Left ventricle myocardium inferior (tissue), 1 donor: ENCODE data around the gene CMTM5. TPM values are rescaled to one million over a fixed set of nuclear protein-coding genes. Genes with fewer than 3 reads are reported as not detected.
"Not testable (repeated sequence)": the region's sequence is repeated elsewhere in the genome, so short reads cannot be mapped to it uniquely, and the experiment has no call there.

ENCODE experiments used
- DNase-seq: peaks from one replicate; pipeline ENCODE4 v3.0.0-alpha.2; 2020
- H3K27ac ChIP-seq: fragments of 200-600 bp; replicated peaks from 2 replicates; pipeline ENCODE4 v1.8.0; 2021
- H3K27me3 ChIP-seq: fragments of 200-600 bp; 2 replicates; pipeline ENCODE4 v1.8.0; 2021; ENCODE audit warnings: low read depth
- H3K36me3 ChIP-seq: fragments of 200-600 bp; 2 replicates; pipeline ENCODE4 v1.8.0; 2021
- H3K4me1 ChIP-seq: fragments of 200-600 bp; 2 replicates; pipeline ENCODE4 v1.8.0; 2021
- H3K4me3 ChIP-seq: fragments of 200-600 bp; 2 replicates; pipeline ENCODE4 v1.8.0; 2021; ENCODE audit warnings: mild to moderate bottlenecking, moderate library complexity
- H3K9me3 ChIP-seq: fragments of 200-600 bp; replicated peaks from 2 replicates; pipeline ENCODE4 v1.8.0; 2021
- CTCF ChIP-seq: fragments of 200-600 bp; IDR thresholded peaks from 2 replicates; pipeline ENCODE4 v1.8.0; 2021; ENCODE audit warnings: antibody characterized with exemption, mild to moderate bottlenecking, borderline replicate concordance
- intact Hi-C: fragments of 100-400 bp; cut with micrococcal nuclease; formaldehyde crosslinking; loops from one replicate; pipeline ENCODE4 v1.11.0; 2022
- total RNA-seq: library from RNA; stranded (reverse); fragmentation: NEBNext Ultra II Directional; extraction: Animal tissue kit (Norgen Biotek cat#: 25700); gene quantifications from one replicate; pipeline ENCODE4 v1.2.1, GENCODE V29; 2021
- donor health status: DM: no; HTN: yes; CAD: no; lungs with severe emphysema.

The CMTM5 gene
- total RNA-seq, 1 donor from 2014 or later = 1.0 TPM

- no peak for DNase-seq
- no peak for TF ChIP-seq CTCF
- peaks cover 75% of the 10 kb centered on the region for H3K36me3 ChIP-seq
- peaks cover 8% of the 10 kb centered on the region for H3K4me1 ChIP-seq
- peaks cover 21% of the 10 kb centered on the region for H3K27me3 ChIP-seq
- intact Hi-C loops = no loop called here
- H3K27ac ChIP-seq = no peak overlapping the region
- H3K4me3 ChIP-seq = no peak overlapping the region
- H3K9me3 ChIP-seq = no peaks in the 10 kb centered on the region
Measured at GRCh38 chr14:23385244-23385641, 8.4 kb downstream of the CMTM5 start.

- peaks cover 79% of the 10 kb centered on the region for H3K36me3 ChIP-seq
- peaks cover 18% of the 10 kb centered on the region for H3K27me3 ChIP-seq
- DNase-seq = no peak
- intact Hi-C loops = no loop called here
- H3K9me3 ChIP-seq = no peaks in the 10 kb centered on the region
- TF ChIP-seq CTCF = no peak
- H3K27ac ChIP-seq = no peak overlapping the region
- H3K4me1 ChIP-seq = peaks cover 8% of the 10 kb centered on the region
- no peak overlapping the region for H3K4me3 ChIP-seq
Measured at GRCh38 chr14:23385642-23386265, 8.9 kb downstream of the CMTM5 start.

GRCh38 chr14:23386266-23386657 is 9.4 kb downstream of the CMTM5 start:
- H3K36me3 ChIP-seq = peaks cover 84% of the 10 kb centered on the region
- intact Hi-C loops, DNase-seq: not testable (repeated sequence)

GRCh38 chr14:23386999-23387398 is 10.2 kb downstream of the CMTM5 start:
- H3K36me3 ChIP-seq = peaks cover 83% of the 10 kb centered on the region
- peak overlapping the region; percentile 11 for H3K27ac ChIP-seq

More at GRCh38 chr14:23386266-23386657, 9.4 kb downstream of the CMTM5 start:
- H3K27ac ChIP-seq, H3K4me1 ChIP-seq, H3K9me3 ChIP-seq, H3K4me3 ChIP-seq: not testable (repeated sequence)
- H3K27me3 ChIP-seq = peaks cover 13% of the 10 kb centered on the region

DNA sequence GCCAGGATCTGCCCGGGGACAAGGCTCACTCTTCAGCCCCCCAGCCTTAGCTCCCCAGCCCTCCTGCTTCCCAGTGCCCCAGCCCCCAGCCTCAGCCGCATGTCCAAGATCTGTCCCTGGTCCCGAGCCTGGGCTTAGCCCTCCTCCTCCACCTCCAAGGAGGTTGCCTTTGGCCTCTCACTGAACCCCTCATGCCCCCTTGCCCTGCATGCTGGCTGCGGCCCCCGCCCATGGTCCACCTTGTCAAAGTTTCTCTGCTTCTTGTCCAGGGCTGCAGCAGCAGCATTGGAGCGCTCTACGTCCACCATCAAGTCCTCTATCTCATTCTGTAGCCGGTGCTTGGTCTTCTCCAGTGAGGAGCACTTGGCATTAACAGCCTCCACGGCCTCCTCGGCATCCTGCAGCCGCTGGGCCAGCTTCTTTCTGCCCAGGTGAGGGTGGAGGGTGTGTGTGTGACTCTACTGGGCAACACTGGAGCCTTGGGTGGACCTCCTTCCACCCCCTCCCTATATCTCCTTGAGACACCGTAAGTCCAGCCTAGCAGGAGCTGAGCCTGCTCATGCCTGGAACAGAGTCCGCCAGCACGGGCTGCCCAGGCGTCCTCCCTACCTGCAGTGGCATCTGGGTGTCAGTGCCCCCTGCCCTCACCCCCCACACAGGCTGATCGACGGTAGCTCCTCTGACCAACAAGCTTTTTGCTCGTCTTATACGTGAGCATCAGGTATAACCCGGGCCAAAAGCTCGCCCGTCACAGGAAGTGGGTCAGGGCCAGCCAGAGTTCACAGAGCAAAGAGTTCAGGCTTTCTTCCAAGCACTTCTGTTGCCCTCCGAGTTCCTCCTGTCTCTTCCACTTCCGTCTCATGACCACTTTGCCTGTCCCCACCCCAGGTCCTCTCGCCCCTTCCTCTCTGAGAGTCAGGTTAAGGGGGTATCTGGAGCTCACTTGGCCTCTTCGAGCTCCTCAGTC is 11.4 kb downstream of the CMTM5 start:
- no peak overlapping the region for H3K4me3 ChIP-seq
- H3K9me3 ChIP-seq = no peaks in the 10 kb centered on the region
- H3K36me3 ChIP-seq = peaks cover 86% of the 10 kb centered on the region
- DNase-seq = no peak
- H3K27ac ChIP-seq = peak overlapping the region; percentile 40
- peaks cover 11% of the 10 kb centered on the region for H3K4me1 ChIP-seq
- no peak for TF ChIP-seq CTCF
- intact Hi-C loops = no loop called here
- H3K27me3 ChIP-seq = peaks cover 13% of the 10 kb centered on the region

More at GRCh38 chr14:23386999-23387398, 10.2 kb downstream of the CMTM5 start:
- peaks cover 8% of the 10 kb centered on the region for H3K4me1 ChIP-seq
- no peak for TF ChIP-seq CTCF
- H3K27me3 ChIP-seq = peaks cover 13% of the 10 kb centered on the region
- no peak for DNase-seq
- intact Hi-C loops = no loop called here
- H3K4me3 ChIP-seq = no peak overlapping the region
- no peaks in the 10 kb centered on the region for H3K9me3 ChIP-seq
